ENCODE results near the gene BRCC3.
"Not testable (repeated sequence)": the region's sequence is repeated elsewhere in the genome, so short reads cannot be mapped to it uniquely, and the experiment has no call there.

The BRCC3 gene

DNA sequence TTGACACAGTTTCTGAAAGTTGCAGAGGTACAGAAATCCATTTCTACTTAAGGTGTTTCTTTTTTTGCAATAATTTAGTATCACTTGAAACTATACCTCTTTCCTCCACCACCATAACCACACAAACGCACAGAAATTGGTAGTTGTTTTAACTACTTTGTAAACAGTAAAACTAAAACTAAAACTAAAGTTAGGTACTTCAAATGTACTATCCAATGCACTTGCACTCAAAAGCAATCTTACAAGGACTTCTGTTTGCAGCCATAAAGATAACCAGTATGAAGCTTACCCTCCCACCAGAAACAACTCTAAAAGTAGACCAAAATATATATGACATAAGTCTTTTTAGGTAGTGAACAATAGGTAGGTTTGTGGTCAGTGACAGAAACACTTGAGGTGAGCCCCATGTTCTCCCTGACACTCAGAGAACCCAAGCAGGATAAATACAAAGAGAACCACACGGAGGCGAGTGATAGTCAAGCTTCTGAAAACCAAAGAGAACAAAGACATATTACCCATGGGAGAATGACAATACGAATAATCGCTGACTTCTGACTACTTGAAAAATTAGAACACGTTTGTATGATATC lies 72.7 kb downstream of the BRCC3 start:
- DNase-seq (ENCODE audit: low spot score), result no peak

DNA sequence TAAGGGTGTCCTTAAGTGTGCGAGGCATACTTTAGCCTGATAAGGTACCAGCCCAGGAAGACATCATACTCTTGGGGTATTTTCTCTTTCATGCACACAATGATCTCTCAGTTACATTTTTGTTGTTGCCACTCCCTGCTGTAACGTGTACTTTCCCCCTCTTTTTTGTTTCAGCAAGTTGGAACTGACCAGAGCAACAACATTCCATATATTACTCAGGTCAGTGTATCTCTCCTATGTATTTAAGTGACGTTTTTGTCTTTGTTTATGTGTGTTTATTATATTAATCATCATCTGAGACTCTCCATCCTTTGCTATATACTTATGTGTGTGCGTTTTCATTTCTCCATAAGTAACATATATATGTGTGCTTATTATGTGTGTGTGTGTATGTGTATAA lies 73.6 kb downstream of the BRCC3 start:
- no peak for DNase-seq (ENCODE audit: low spot score)

DNA sequence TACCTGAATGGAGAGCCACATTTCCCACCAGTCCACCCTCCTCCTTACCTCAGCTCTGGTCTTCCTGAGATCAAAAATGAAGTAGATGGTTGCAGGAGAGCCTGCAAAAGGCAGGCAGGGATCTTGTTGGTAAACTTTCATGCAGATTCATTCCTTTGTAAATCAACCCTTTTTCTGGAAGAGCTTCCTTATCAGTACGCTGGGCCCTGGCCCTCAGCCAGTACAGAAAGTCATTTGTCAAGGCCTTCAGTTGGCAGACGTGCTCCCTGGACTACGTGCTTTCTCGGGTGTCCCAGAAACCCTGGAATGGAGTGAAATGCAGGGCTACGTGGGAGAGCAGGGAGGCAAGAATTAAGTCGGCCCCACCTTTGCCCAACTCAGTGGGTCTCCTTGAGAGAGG lies 76.3 kb downstream of the BRCC3 start:
- not testable (repeated sequence) for DNase-seq (ENCODE audit: low spot score)

DNA sequence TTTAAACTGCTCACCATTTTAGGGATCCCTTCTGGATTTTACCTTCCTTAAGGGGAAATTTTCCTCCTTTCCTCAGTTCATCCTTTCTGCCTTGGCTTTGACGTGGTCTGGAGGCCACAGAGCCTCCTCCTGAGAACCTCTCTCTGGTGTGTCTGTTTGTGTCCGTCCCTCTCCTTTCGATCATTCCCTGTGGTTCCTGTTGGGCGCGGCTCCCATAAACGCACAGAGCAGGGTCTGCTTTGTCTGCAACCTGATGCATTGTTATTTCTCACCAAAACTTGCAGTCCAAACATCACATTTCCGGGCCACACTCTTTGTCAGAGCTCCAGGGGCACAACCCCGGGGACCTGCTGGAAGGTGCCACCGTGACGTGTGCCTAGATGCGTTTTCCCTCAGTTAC lies 76.9 kb downstream of the BRCC3 start:
- DNase-seq (ENCODE audit: low spot score), result not testable (repeated sequence)

DNA sequence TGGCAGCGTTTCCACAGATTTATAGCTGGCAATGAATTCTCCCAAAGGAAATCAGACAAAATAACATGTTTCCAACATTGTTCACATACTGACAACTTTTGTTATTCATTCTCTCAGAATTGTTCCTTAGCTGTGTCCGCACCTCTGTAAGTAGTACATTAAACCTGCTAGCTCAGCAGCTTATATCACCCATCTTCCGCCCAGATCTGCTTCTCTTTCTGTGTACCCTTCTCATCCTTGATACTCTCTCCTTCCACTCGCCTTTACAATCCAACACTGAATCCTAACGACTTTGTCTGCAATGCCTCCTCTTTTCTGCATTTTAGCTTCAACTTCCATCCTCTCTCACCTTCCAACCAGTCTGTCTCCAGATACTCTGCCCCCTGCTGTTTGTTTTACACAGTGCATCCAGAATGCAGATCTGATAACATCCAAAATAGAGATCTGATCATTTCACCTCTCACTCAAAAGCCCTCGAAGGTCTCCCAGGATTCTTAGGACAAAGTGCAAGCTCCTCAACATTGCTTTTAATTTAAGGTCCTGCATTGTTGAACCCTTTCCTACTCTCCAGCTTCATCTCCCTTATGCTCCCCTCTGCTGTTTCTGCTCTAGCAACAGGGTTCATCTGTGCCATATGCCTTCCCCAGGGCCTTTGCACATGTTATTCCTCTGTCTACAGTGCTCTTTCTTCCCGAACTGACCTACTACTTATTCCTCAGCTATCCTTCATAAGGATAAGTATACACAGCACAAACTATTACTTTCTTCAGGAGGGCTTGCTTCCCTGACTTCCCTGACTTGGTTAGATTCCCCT lies 77.6 kb downstream of the BRCC3 start:
- DNase-seq (ENCODE audit: low spot score), result peak; percentile 5

DNA sequence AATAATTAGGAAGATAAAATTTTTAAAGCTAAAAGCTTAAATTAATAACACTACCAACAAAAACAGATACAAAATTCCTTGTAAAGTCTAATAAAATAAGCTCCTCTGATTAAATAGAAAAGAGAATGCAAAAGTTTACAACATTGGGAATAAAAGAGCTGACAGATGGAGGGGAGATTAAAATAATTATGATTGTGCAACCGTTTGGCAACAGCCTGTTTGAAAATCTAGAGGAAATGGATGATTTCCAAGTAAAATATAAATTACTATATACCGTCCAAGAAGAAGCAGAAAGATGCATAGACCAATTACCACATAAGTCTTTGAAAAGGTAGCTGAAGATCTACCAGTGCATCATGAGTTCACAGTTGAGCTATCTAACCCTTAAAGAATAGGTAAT lies 98.6 kb downstream of the BRCC3 start:
- no peak for DNase-seq (ENCODE audit: low spot score)

Data from HuH-7 (cell line).